ENCODE data around the gene THAP10.

The THAP10 gene

DNA sequence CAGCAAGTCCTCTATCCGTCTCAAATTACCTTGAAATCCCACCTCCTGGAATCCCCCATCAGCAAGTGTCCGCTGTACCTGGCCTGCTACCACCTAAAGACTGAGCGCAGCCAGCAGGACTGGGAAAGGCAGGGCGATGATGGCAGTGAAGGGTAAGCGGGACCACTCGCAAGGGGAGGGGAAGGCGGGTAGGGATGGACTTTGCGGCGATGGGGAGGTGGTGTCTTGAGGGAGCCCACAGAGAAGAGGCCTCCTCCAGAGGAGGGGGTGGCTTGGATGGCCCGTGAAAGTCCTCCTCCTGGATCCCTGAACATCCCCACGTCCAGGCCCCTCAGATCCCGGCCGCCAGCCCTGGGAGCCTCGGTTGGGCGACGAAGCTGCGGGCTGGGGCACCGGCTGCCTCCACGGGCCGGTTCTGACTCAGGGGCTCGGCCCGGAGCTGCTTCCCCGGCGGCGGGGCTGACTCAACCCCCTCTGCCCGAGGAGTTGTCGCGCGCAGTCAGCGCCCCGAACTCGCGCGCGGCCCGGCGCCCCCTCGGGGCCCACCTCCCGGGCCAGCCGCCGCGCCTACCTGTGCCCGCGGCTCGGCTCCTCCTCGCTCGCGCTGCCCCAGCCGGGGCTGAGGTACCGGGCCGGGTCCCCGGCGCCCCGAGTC, 38.8 kb downstream of the THAP10 start:
- no peak for DNase-seq

DNA sequence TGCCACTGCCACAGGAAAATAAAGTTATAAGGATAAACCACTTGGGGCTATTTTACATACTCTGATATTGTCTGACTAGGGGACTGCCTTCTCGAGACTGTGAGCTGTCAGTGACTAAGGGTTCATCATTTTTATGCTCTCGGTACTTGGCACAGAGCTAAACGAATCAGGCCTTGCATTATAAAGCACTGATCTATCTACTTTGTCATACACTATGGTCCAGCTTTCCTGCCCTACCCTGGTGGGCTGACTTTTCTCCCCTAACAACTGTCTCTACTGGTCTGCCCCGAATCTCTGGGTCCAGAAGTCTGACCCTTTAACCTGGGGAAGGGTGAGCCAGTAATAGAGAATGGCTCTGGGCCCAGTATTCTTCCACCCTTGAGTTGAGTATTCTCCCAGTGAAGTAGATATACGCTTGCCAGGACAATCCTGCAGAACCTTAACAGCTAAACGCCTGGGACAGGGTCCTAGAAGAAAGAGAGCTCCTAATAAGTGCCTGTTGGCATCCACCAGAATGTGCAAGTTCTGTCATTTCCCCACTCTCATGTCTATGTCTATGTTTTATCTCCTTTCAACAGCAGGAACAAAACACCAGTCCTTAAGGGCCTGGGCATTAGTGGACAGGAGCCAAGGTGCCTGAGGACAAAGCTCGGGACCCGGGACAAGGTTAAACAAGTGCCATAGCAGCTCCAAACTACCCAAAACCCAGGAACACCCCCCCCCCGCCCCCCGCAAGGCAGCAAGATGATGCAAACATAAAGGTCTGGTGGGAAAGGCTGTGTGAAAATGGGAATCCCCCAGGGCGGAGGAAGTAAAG, 39.5 kb downstream of the THAP10 start:
- DNase-seq = no peak

DNA sequence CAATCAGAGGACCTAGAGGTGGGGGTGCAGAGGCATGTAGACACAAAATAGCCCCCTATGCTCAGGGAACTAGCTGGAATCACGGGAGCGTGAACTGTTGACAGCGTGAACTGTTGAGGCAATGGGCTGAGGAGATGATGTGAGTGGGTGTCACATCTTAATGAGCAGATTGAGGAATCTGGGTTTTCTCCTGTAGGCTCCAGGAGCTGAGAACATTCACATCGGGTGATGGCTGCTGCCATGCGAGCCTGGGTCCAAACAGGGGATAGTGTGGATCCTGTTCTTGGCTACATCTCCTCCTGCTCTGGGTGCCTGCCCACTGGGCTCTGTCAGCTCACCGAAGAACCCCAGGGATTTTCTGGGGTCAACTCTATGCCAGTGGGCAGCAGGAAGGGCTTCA, 40.3 kb downstream of the THAP10 start:
- no peak for DNase-seq

DNA sequence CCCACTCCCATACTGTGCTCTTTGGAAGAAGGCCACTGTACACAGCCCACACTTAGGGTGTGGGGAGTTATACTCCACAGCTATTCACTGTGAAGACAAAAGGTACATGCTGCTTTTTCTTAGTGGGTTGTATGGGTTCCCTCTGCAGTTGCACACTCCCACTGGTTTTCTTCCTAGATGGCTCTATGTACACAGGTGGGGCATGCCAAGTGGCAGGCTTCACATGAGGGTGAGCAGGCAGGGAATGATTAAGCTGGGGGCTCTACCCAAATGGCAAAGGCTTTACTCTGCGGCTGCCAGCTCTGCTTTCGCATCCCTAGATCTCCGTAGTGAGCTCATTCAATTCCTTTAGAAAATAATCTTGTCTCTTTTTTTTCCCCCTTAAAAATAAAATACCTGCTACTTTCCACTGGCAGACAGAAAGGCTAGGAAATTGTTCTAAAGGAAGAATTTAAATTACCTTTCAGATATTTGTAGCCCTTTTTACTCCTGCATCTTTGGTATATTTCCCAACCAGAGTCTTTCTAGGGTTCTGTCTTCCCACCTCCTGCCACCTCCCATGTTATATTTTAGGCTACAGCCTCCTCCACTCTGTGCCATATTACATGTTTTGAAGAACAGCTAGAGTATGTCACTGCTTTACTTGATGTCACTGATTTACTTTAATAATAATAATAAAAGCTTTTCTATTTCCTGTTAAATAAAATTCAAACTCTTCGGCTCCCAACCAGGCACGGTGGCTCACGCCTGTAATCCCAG, 46.5 kb downstream of the THAP10 start:
- DNase-seq = no peak

DNA sequence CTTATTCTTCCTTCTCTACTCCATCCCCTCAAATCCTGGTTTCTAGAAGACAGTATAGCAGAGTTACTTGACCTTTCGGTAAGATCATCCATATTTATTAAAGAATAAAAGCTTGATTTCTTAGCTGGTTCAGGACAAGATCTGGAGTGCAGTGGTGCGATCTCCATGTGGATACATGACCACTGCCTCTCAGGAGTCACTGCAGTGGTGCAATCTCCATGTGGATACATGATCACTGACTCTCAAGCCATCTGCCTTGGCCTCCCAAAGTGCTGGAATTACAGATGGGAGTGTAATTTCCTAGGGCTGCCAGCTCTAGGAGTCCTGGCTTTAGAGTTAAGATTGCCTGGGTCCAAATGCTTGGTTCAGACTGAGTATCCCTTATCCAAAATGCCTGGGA, 54.8 kb downstream of the THAP10 start:
- no peak for DNase-seq

DNA sequence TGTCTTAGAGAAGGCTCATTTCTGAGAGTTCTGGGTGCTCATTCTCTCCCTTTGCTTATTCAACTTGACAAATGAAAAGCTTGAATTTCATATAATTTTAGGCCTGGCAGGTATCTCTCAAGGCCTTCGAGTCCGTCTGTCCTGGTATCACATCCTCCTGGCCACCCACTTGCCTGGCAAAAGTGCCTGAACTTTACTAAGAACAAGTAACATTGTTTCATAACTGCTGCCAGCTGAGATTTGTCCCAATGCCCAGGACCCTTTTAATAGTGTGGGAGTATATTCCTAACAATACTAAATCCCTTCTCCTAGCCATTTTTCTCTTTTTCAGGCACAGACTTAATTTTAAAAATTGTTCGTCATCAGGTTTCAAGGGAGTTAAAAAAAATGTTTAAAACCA, 56.4 kb downstream of the THAP10 start:
- no peak for DNase-seq

DNA sequence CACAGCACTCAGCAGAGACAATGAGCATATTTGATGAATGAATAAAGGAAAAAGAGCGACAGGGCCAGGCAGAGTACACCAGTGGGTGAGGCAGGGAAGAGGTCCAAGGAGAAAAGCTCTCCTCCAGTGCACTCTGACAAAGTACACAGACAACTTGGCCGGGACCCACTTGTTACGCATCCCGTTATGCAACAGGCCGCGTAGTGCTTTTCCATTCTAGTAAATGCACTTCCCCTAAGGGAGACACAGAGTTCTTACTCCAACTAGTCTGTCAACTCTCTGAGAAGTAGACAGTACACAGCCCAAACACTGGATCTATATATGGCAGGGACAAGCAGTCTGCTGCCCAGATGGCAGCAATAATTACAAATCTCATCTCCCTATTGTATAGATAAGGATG, 56.8 kb downstream of the THAP10 start:
- DNase-seq = no peak

DNA sequence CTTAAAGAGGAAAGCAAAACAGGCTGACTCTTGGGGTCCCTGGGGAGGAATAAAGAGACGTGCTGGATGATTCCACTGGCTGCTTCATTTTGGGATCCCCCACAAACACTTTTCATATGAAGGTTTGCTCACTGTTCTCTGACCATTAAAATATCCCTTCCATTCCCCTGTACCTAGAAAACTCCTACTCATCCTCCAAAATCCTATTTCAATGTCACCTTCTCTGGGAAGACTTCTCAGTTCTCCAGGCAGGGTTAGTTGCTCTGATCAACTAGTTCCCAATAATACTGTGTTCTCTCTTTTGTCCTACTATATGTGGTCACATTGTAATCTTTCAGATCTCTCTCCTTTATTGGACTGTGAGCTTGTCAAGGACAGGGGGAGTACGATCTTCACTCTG, 57.2 kb downstream of the THAP10 start:
- no peak for DNase-seq

DNA sequence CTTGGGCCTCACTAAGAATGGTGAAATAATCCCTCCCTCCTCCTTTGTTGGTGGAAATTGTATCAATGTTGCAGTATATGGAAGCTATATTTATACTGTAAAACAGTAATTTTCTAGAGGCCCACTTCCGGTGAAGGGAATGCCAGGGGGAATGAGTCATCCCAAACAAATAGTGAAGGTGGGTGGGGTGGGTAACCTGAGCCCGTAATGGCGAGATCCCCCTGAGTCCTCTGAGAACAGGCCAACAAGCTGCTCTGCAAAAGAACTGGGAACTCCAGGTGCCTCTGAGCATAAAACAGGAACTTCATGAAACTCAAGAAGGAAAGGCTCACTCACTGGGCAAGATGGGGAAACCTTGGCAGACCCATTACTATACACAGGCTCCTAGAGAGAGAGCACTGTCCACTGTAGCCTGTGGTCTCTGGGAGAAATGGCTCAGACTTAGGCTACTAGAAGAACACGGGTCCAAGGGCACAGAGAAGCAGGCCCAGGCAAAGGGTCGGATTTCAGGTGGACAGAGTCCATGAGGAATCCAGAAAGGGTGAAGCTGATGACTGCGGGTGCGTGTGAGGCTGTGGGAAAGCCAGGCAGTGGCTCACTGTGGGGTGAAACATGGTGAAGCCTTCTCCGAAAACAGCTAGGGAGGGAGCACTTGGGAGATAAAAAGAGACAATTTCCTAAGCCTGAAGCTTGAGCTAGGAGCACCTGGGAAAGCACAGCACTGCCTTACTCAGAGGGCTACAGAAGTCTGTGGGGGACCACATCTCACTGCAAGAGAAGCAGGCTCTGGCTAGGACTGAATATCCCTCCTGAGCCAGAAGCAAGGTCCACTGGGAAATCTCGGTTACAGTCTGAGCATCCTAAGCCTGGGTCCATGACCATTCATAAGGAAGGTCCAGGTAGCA, 58.1 kb downstream of the THAP10 start:
- no peak for DNase-seq

DNA sequence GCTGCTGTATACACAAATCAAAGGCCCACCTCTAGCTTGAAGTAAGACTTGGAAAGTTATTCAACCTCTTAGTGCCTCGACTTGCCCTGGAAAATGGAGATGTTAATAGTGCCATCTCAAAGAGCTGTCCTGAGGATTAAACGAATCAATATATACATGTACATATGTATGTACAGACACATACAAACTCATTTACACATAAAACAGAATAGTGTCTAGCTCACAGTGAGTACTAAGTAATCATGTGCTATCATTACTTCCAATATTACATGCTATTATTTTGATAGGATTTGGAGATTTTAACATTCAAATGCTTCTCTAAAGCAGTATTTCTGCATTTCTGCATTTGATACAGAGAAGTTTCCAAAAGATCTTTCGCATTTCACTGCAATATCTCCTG, 58.8 kb downstream of the THAP10 start:
- no peak for DNase-seq

DNA sequence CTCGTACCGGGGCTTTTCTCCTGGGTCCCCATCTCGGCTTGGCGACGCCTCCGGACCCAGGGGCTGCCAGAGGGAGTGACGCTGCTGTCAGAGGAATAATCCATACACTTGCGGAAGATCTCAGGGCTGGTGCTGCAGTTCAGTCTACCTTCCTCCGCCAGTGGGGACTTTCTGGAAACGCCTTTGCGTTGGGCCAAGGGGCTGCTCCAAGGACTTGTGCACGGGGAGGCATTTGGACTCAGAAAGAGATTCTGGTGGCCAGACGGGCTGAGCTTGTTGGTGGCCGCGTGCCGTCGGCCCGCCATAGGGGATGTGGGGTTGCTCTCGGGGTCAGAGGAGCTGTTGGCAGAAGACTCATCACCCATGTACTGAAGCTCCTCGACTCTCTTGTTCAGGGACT, 60.1 kb downstream of the THAP10 start:
- DNase-seq = no peak

Measured in activated gamma-delta T cell treated with Interleukin-2 at 50 U/mL for 16 hours (primary cell).